ENCODE data around the gene ZC3H4.

GRCh38 chr19:47095476-47096099 lies 18.0 kb downstream of the ZC3H4 start:
- TF ChIP-seq CTCF (conservative IDR thresholded peaks at IDR 0.05; ENCODE audit: low read depth, low read length) (no peak), EZH2 (IDR thresholded peaks at IDR 0.05; ENCODE audit: borderline replicate concordance, low read depth, low read length, poor library complexity, severe bottlenecking) (no peak)

Measured in A673 (cell line).